Stomach (tissue), 9 donors: ENCODE measurements around the gene MCF2L2. TPM values are rescaled to one million over a fixed set of nuclear protein-coding genes. Genes with fewer than 3 reads are reported as not detected.

ENCODE experiments used
- DNase-seq, 2 donors: peaks; one replicate each; pipeline versions ENCODE4 v3.0.0 to v3.0.0-alpha.2; 2013 to 2019
- H3K27ac ChIP-seq, 5 donors: fragments of 200-600 bp in 4 of 5; sonication (generic) in 4 of 5; one replicate each; pipeline ENCODE4 v1.5.1; 2013 to 2019; ENCODE audit warnings: mild to moderate bottlenecking in 1 of 5, moderate library complexity in 1 of 5
- H3K27me3 ChIP-seq, 3 donors: fragments of 200-600 bp; sonication (generic); one replicate each; pipeline ENCODE4 v1.5.1; 2017 to 2019; ENCODE audit warnings: mixed run types in 1 of 3
- H3K36me3 ChIP-seq, 4 donors: fragments of 200-600 bp; sonication (generic); 1 replicate in 3 of 4; 2 replicates in 1 of 4; pipeline ENCODE4 v1.5.1; 2016 to 2019
- H3K4me1 ChIP-seq, 4 donors: fragments of 200-600 bp; sonication (generic); one replicate each; pipeline ENCODE4 v1.5.1; 2016 to 2019
- H3K4me3 ChIP-seq, 4 donors: fragments of 200-600 bp; sonication (generic) in 3 of 4; one replicate each; pipeline ENCODE4 v1.5.1; 2016 to 2019; ENCODE audit warnings: mild to moderate bottlenecking in 1 of 4
- H3K9me3 ChIP-seq, 4 donors: fragments of 200-600 bp; sonication (generic); one replicate each; pipeline ENCODE4 v1.5.1; 2016 to 2019
- EP300 ChIP-seq: sonication (generic); formaldehyde crosslinking; IDR thresholded peaks from one replicate; pipeline ENCODE4 v1.6.1; 2017; ENCODE audit warnings: antibody characterized with exemption
- POLR2A ChIP-seq, 4 donors: fragments of 450-650 bp; IDR thresholded peaks; one replicate each; pipeline ENCODE4 v1.6.1; 2016; ENCODE audit warnings: antibody characterized with exemption in 4 of 4, control low read depth in 2 of 4, mild to moderate bottlenecking in 1 of 4, moderate library complexity in 1 of 4
- POLR2AphosphoS5 ChIP-seq, 3 donors: sonication (generic); formaldehyde crosslinking; IDR thresholded peaks; one replicate each; pipeline ENCODE4 v1.6.1; 2016; ENCODE audit warnings: antibody characterized with exemption in 3 of 3
- WGBS, 5 donors: extraction: QIAGEN DNeasy Blood & Tissue Kit in 3 of 5; methylation state at CpG; one replicate each; pipeline versions ENCODE4 v1.1.5 to v1.1.7; 2013 to 2018; 5-methylcytosine and 5-hydroxymethylcytosine counted together
- intact Hi-C: fragments of 100-400 bp; cut with DNase I; formaldehyde crosslinking; loops from one replicate; pipeline ENCODE4 v1.15.1; 2023; ENCODE audit warnings: low total_unique reads
- polyA plus RNA-seq, 3 donors: library from polyadenylated mRNA; stranded (reverse); fragments of 200-250 nt; gene quantifications; one replicate each; pipeline ENCODE4 v1.2.3, GENCODE V29; 2013
- total RNA-seq, 5 donors: library from RNA; depleted of rRNA; stranded (reverse); fragments of >200 nt; gene quantifications; one replicate each; pipeline versions ENCODE4 v1.1.0 to v1.2.3, GENCODE V29; 2014 to 2016
- TF ChIP-seq, protein P1 (sequence below), 7 experiments: fragments of 450-650 bp in 4 of 7; fragments of 200-600 bp in 3 of 7; sonication (generic) in 3 of 7; IDR thresholded peaks; one replicate each; pipeline ENCODE4 v1.5.1; 2016 to 2019; ENCODE audit warnings: antibody characterized with exemption in 7 of 7, control low read depth in 2 of 7, mild to moderate bottlenecking in 1 of 7
- donor health status: healthy with polysubstance abuse.
- donor health status: Bipolar disorder and iron deficiency.
- donor health status: healthy.

Gene MCF2L2
- total and polyA plus RNA-seq, 8 donors: 0.05 to 2.0 (median 0.22) TPM; not detected in 2

DNA sequence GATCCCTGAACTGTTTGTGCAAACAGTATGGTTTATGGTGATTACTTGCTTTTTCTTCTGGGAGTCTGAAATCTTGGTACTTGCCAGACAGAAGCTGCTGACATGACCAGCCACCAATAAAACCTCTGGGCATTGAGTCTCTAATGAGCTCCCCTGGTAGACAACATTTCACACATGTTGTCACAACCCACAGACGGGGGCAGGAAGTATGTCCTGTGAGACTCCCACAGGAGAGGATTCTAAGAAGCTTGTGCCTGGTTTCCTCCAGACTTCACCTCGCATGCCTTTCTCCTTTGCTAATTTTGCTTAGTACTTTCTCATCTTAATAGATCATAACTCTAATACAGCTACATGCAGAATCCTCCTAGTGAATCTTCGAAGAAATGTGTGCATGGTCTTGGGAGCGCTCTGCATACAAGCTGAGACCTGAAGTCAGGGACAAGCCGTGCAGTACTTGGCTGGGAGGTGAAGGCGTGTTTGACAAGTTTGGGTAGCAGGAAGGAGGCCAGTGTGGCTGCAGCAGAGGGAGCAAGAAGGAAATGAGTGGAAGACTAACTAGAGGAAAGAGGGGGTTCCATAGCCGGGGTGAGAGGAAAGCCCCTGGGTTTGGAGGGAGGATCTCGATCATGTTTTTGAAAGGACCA is 126.4 kb downstream of the MCF2L2 start:
- Histone ChIP-seq H3K4me1 (peaks cover 5 to 41% (median 12%) of the 10 kb centered on the region in 4 donors), H3K4me3 (no peak overlapping the region), H3K27ac (no peak overlapping the region), H3K27me3 (no peaks in the 10 kb centered on the region), H3K36me3 (no peaks in the 10 kb centered on the region), H3K9me3 (no peaks in the 10 kb centered on the region)
- WGBS, 5 donors: 52 to 66% (median 55%) methylated on average over 8 of the region's 8 CpGs
- intact Hi-C loops: no loop called here
- TF ChIP-seq POLR2AphosphoS5 (IDR thresholded peaks at IDR 0.05) (no peak), POLR2A (IDR thresholded peaks at IDR 0.05) (no peak), EP300 (no peak)
- TF ChIP-seq, protein P1, sequence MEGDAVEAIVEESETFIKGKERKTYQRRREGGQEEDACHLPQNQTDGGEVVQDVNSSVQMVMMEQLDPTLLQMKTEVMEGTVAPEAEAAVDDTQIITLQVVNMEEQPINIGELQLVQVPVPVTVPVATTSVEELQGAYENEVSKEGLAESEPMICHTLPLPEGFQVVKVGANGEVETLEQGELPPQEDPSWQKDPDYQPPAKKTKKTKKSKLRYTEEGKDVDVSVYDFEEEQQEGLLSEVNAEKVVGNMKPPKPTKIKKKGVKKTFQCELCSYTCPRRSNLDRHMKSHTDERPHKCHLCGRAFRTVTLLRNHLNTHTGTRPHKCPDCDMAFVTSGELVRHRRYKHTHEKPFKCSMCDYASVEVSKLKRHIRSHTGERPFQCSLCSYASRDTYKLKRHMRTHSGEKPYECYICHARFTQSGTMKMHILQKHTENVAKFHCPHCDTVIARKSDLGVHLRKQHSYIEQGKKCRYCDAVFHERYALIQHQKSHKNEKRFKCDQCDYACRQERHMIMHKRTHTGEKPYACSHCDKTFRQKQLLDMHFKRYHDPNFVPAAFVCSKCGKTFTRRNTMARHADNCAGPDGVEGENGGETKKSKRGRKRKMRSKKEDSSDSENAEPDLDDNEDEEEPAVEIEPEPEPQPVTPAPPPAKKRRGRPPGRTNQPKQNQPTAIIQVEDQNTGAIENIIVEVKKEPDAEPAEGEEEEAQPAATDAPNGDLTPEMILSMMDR (IDR thresholded peaks at IDR 0.05): no peak
- DNase-seq: peak in 1 of 2 donors; percentile 38

DNA sequence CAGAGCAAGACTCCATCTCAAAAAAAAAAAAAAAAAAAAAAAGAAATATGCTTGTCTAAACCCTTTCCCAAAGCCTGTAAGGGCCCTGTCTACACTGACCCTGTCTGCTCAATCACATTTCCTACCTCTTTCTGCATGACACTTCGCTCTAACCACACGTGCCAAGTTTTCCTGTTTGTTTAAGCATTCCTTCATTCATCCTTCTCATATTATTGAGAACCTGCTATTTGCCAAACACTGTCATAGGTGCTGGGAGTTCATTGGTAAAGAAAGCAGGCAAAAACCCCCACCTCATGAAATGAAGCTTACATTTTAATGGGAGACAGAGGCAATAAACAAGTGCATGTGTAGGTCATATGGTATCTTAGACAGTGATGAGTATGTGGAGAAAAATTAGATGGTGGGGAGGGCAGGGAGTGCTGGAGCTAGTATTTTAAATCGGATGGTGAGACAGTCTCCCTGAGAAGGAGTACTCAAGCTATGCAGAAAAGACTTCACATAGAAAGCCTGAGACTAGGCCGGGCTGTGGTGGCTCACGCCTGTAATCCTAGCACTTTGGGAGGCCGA is 127.3 kb downstream of the MCF2L2 start:
- WGBS, 5 donors: 63 to 90% (median 83%) methylated on average over 6 of the region's 6 CpGs
- no peaks in the 10 kb centered on the region for H3K27me3 ChIP-seq

DNA sequence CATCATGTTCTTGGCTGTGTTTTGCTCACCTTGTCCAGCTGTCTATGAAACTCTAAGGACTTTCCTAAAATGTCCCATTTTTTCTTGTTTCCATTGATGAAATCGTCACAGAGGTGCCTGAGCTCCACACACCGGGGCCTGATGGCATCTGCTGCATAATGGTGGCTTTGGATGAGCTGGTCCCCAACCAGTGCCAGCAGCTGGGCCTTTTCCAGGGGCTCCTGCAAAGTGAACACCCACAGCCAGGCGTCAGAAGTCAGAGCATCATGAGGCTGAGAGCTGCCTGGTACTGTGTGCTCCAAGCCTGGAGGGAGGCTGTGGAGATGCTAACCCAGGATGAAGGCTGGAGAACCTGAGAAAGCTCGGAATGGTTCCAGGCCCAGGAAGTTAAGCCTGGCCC is 128.4 kb downstream of the MCF2L2 start:
- TF ChIP-seq EP300 (no peak), POLR2A (IDR thresholded peaks at IDR 0.05) (no peak), POLR2AphosphoS5 (IDR thresholded peaks at IDR 0.05) (no peak)
- TF ChIP-seq, protein P1 (IDR thresholded peaks at IDR 0.05): no peak
- peaks cover 0 to 36% (median 7%) of the 10 kb centered on the region in 4 donors for H3K4me1 ChIP-seq
- 93 to 100% (median 95%) methylated on average over 4 of the region's 4 CpGs for WGBS, 5 donors
- H3K9me3 ChIP-seq: no peaks in the 10 kb centered on the region
- intact Hi-C loops: no loop called here
- H3K27ac ChIP-seq: no peak overlapping the region
- no peak overlapping the region for H3K4me3 ChIP-seq
- H3K27me3 ChIP-seq: no peaks in the 10 kb centered on the region
- no peak for DNase-seq
- no peaks in the 10 kb centered on the region for H3K36me3 ChIP-seq

More for the DNA sequence above, 127.3 kb downstream of the MCF2L2 start:
- intact Hi-C loops: no loop called here
- Histone ChIP-seq H3K27ac (no peak overlapping the region), H3K4me3 (no peak overlapping the region), H3K4me1 (peaks cover 0 to 32% (median 8%) of the 10 kb centered on the region in 4 donors), H3K36me3 (no peaks in the 10 kb centered on the region), H3K9me3 (no peaks in the 10 kb centered on the region)
- no peak for DNase-seq
- TF ChIP-seq POLR2AphosphoS5 (IDR thresholded peaks at IDR 0.05) (no peak), POLR2A (IDR thresholded peaks at IDR 0.05) (no peak), EP300 (no peak)
- TF ChIP-seq, protein P1 (IDR thresholded peaks at IDR 0.05): no peak

GRCh38 chr3:183298701-183299153 is 129.7 kb downstream of the MCF2L2 start:
- Histone ChIP-seq H3K36me3 (no peaks in the 10 kb centered on the region), H3K27me3 (no peaks in the 10 kb centered on the region), H3K4me1 (peaks cover 0 to 32% (median 4%) of the 10 kb centered on the region in 4 donors), H3K27ac (no peak overlapping the region), H3K4me3 (no peak overlapping the region), H3K9me3 (no peaks in the 10 kb centered on the region)
- DNase-seq: peak in 1 of 2 donors; percentile 59
- WGBS, 5 donors: 40 to 82% (median 74%) methylated on average over 5 of the region's 5 CpGs
- intact Hi-C loops: no loop called here
- no peak for TF ChIP-seq POLR2A (IDR thresholded peaks at IDR 0.05)

- TF ChIP-seq, protein P1 (IDR thresholded peaks at IDR 0.05): no peak
- TF ChIP-seq POLR2A (IDR thresholded peaks at IDR 0.05) (no peak), POLR2AphosphoS5 (IDR thresholded peaks at IDR 0.05) (no peak), EP300 (no peak)
- H3K27ac ChIP-seq: no peak overlapping the region
- no peak for DNase-seq
- H3K9me3 ChIP-seq: no peaks in the 10 kb centered on the region
- intact Hi-C loops: no loop called here
- no peaks in the 10 kb centered on the region for H3K36me3 ChIP-seq
- peaks cover 0 to 20% (median under 1%) of the 10 kb centered on the region in 4 donors for H3K4me1 ChIP-seq
- 91 to 96% (median 94%) methylated on average over 10 to 12 of the region's 12 CpGs for WGBS, 5 donors
- no peaks in the 10 kb centered on the region for H3K27me3 ChIP-seq
- H3K4me3 ChIP-seq: no peak overlapping the region
These were observed 131.5 kb downstream of the MCF2L2 start for GRCh38 chr3:183296944-183297343.
